ENCODE data around the gene TYW1B.
"Not testable (repeated sequence)": the region's sequence is repeated elsewhere in the genome, so short reads cannot be mapped to it uniquely, and the experiment has no call there.

TYW1B gene

DNA sequence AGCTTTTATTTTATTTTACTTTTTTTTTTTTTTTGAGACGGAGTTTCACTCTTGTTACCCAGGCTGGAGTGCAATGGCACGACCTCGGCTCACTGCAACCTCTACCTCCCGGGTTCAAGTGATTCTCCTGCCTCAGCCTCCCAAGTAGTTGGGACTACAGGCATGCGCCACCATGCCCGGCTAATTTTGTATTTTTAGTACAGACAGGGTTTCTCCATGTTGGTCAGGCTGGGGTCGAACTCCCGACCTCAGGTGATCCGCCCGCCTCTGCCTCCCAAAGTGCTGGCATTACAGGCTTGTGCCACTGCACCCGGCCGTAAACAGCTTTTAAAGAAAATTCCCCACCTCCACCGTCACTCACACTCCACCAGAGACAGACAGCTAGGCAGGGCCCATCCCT lies 19.5 kb downstream of the TYW1B start:
- not testable (repeated sequence) for DNase-seq

DNA sequence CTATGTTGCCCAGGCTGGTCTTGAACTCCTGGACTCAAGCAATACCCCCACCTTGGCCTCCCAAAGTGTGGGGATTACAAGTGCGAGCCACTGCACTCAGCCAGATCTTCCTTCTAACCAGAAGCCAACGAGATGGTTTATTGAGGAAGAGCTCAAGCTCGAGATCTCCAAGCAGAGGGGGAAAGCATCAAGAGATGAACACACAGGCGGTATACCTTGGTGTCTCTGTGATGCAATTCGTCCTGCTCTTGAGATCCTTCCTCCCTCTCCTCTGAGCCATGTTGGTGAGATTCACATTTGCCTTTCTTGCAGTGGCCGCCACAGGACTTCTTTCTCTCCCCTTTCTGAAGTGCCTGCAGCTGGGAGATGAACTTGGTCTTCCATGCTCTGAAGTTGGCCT lies 21.1 kb downstream of the TYW1B start:
- DNase-seq = not testable (repeated sequence)

DNA sequence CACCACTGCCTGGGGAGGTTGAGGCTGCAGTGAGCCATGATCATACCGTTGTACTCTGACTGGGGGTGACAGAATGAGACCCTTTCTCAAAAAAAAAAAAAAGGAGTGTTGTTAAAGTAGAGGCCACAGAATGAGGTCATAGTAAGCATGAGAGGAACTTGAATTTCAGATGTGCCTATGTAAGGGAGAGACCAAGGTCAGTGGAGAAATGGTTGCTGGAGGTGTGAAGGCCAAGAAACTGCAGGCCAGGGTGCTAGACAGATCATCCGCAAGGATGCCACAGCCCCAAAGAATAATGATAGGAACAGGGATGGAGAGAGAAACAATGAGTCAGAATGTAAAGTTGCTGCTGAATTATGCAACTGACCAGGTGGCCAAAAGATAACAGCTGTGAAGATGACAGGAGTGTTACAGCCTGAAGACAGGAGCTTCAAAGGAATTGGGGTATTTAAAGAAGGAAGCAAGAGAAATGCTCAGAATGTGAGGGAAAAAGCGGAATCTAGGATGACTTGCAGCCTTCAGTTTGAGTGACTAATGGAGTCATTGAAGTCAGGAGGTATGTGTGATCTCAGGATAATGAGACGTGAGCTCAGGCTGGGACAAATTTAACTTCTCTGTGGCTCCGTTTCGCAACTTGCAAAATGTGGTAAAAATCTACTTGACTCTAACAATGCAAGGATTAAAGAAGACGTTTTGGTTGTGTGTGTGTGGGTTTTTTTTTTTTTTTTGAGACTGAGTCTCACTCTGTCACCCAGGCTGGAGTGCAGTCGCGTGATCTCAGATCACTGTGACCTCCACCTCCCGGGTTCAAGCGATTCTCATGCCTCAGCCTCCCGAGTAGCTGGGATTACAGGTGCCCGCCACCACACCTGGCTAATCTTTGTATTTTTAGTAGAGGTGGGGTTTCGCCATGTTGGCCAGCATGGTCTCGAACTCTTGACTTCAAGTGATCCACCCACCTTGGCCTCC lies 22.2 kb downstream of the TYW1B start:
- DNase-seq = no peak

DNA sequence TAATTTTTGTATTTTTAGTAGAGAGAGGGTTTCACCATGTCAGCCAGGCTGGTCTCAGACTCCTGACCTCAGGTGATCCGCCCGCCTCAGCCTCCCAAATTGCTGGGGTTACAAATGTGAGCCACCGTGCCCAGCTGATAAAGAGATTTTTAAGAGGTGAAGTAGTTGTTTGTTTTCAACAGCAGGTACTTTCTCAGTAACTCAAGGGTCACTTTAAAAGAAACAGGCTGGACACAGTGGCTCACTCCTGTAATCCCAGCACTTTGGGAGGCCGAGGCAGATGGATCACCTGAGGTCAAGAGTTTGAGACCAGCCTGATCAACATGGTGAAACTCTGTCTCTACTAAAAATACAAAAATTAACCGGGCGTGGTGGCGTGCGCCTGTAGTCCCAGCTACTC lies 24.2 kb downstream of the TYW1B start:
- not testable (repeated sequence) for DNase-seq

DNA sequence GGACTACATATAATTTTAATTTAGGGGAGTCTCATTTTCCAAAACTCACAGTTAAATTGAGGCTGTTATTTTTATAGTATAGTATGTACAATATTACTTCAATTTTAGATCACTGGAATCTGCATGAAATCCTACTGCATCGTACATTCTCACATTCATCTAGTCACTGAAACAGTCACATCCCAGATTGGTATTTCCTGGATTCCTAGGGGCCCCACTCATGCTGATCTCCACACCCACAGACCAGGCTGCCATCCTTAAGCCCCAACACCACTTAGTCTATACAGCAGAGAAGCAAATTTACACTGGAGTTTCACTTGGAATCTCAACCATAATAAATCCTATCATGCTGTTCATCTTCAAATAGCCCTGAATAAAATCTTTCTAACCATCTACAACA lies 26.4 kb downstream of the TYW1B start:
- not testable (repeated sequence) for DNase-seq

DNA sequence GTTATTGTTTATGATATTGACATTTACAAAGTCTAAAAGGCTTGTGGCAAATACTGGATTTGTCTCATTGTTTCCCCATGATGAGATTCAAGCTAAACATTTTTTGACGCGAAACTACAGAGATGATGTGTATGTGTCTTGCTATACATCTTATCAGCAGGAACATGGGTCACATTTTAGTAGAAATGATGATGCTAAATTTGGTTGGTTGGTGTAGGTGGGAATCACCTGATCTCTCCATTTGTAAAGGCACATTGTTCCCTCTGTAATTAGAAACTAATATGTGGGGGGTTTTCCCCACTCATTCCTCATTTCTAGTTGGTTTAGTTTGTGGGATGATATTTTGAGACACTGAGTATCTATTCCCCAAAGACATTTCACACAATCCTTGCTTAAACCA lies 32.6 kb downstream of the TYW1B start:
- DNase-seq = not testable (repeated sequence)

DNA sequence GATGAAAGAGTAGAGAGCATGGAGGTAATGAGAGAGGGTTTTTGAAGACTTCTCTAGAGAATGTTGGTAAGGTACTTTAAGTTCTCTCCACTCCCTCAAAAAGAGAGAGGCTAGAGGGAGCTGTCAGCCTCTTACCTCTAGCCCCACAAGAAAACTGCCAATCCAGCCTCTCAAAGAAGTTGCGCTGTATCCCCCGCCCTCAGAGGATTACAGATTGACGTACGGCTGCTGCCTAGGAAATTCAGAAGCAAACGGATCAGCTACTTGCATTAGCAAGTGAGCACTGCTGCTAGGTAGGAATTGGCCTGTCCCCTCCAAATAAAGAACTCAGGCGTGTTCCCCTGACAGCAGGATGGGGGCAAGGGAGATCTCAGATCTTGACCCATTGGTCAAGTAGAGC lies 34.2 kb downstream of the TYW1B start:
- DNase-seq = no peak

DNA sequence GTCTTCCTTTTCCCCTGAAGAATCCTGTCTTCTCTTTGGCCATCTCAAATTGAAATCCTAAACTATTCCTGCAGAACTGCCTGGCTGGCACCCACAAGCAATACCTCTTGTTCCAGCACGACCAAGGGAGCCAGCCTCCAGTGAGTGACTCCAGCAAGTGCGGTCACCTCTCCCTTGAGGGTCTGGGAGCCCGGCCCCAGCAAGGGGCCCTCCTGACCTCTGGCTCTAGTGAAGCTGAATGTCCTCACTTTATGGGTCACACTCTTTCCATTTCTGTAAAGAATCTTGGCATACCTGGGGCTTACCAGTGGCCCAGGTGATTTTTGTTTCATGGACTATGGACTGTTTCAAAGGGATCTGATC lies 37.3 kb downstream of the TYW1B start:
- DNase-seq = not testable (repeated sequence)

DNA sequence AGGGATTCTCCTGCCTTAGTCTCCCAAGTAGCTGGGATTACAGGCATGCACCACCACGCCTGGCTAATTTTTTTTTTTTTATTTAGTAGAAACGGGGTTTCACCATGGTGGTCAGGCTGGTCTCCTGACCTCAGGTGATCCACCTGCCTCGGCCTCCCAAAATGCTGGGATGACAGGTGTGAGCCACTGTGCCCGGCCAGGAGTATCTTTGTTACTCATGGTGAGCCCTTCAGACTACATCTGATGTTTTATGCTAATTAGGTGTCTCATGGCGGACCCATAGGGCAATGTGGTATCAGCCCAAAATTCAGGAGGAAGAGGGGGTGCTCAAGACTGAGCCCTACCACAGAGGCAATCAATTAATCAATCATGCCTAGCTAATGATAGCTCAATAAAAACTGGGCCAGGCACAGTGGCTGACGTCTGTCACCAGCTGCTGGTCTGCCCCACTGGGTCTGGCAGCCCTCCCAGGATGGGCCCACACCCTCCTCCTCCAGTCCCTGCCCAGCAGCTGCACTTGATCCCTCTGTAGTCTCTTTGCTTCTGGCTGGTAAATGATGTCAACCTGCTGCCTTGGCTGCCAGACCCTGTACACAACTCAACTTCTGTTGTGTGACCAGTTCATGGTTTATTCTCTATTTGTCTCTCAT lies 37.8 kb downstream of the TYW1B start:
- not testable (repeated sequence) for DNase-seq

DNA sequence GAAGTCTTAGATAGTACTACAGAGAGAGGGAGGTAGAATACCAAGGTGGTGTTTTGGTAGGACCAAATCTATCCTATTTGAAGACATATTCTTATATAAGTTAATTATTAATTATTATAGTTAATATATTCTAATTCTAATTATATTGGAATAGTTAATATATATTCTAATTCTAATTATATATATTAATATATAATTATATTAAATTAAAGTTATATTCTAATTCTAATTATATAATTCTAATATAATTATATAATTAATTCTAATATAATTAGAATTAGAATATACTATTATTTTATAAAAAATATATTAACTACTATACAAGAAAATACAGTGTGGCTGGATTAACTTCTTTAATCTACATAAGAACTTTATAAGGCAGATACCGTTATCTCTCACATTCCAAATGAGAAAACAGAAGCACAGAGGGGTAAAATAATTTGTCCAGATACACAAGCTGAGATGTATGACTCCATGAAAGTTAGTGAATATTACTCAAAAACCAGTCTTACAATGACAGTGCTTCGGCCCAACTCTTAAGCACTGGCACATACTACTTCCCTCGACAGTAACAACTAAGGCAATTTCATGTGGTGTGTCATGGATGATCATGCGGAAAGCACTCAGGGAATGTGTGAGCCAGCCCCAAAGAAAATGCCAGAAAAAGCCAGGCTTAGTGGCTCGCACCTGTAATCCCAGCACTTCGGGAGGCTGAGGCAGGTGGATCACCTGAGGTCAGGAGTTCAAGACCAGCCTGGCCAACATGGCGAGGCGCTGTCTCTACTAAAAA lies 42.6 kb downstream of the TYW1B start:
- no peak for DNase-seq

DNA sequence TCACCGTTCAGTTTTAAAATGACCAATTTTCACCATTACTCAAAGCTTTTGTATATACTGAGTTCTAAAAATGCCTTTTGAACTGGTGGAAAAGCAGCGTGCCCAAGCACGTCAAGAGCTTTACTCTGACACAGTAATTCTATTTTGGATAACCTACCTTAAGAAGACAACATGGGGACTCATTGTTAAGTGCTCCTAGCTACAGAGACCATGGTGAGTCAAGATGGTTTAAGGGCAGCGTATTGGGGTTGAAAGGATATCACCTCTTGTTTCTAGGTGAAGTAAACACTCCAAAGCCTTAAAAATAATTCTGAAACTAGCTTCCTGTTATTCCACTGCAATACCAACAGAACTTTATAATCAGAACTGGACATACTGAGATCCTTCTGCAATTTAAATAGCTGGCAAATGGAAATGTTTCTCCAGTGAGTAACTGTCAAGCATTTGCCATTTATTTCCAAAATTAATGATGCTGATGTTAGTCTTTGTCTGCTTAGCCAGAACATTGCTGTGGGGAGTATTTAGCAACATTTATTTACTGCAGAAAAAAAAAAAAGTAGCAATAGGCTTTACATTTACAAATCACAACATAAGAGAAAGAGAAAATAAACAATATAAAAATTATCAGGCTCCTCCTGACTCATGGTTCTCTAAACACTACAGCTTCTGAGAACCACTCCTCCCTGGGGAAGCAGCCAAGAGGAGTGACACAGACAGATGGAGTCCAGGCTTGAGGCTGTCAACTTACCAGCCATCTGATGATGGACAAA lies 44.2 kb downstream of the TYW1B start:
- peak in 1 of 2 experiments; percentile 2 for DNase-seq

DNA sequence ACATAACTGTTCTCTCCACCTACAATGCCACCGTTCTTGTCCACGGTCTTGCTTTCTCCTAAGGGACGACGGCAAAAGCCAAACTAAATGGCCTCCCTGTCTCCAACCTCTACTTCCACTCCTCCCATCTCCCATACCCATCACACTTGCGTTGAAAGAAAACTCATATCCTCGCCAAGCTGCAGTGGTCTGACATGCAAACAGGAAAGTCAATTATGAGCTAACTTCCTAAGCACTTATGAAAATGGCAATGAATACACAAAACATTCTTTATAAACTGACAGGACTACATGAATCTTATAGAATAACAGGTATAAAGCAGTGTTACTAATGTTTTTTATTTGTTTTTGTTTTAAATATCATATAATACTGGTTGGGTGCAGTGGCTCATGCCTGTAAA lies 46.4 kb downstream of the TYW1B start:
- no peak for DNase-seq

DNA sequence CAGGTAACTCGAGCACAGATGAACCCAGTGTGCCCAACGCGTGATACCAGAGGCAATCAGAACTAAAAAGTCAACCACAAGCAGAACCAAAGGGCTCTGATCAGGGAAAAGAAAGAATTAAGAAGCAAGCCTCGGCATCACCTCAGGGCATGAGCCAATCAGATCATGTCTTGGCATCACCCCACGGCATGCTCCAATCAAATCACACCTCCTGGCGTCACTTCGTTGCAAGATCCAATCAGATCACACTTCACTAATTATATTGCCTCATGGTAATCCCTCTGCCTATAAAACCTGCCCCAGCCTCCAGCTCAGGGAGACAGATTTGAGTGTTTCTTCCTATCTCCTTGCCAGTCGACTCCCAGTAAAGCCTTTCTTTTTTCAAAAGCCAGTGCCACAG lies 46.8 kb downstream of the TYW1B start:
- no peak for DNase-seq

DNA sequence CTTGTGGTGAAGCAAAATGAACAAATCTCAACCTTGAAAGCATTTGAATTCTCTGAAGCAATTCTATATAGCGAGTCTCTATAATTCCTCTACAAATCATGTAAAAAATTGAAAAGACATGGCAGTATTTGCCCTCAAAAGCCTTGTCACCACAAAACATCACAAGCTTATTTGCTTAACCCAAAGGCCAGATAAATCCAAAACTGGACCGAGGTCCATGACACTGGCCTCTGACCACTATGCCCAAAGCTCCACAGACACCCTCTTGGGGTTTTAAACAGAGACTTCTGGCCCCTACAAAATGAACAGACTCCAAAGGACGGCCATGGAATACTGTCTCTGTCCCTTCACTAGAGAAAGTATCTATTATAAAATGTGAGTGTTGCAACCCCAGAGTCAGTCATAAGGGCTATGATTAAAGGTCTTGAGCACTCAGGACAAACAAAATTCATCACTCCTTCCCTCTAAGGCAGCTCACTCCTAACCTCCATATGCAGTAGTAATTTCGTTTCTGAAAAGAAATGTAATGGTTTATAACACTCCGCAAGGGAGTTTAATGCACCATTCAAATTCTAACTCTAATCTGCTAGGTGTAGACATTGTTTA lies 47.6 kb downstream of the TYW1B start:
- DNase-seq = not testable (repeated sequence)

DNA sequence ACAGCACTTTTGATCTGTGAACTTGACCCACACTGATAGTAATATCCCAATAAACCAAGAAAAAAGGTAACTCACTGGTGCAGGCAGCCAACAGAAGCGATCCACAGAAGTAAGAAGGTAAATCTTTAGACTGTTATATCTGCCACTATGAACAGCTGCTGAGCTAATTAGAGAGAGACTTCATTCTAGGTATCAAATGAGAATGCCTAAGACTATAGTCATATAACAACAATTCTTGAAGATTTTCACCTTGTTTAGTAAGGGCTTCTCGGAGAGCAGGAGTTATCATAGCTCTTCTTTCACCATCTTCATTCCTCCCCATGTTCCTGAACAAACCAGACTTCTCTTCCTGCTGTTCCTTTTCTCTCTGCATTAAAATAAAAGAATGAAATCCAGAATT lies 50.8 kb downstream of the TYW1B start:
- DNase-seq = not testable (repeated sequence)

DNA sequence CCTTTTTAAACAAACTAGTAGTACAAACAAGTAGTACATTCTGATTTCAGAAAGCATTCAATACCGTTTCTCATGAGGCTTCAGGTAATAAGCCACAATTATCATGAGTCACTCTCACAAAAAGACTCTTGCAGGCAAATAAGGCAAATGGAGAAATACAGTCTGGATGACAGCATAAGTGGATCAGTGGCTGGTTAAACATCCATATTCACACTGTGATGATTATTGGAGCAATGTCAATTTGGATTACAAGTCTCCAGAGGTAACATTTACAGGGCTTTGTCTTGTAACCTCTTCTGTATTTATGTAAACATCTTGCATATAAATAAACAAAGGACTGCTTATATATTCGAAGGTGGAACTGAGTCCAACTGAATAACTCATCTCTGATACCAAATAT lies 55.4 kb downstream of the TYW1B start:
- DNase-seq = not testable (repeated sequence)

DNA sequence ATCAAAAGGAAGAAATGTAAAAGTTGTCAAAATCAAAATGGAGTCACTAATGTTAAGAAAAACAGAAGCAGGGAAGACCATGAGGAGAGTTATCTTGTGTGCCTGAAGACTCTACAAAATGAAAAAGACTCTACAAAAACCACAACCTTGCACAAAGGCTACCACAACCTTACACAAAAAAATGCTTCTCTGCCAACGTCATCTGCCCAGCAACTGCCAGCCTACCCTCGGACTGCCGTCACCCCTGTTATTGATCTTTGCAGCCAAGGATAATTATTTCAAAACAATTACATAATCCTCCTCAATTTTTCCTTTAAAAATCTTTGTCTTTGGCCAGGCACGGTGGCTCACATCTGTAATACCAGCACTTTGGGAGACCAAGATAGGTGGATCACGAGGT lies 61.0 kb downstream of the TYW1B start:
- not testable (repeated sequence) for DNase-seq

DNA sequence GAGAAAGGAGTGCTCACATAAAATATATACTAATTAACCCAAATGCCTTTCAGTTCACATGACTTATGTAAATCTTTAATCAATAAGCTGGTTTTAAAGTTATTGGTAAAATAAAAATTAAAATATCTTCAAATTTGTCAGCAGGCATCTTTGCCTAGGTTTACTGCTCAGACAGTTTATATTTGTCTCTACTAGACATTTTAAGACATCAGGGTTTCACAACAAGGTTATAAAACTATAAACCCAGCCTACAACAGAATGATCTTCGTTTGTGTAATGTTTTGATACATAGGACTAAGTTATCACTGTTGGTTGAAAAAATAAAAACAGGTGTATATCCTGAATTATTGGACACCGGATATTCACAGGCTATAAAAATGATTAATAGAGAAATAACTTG lies 67.4 kb downstream of the TYW1B start:
- no peak for DNase-seq

DNA sequence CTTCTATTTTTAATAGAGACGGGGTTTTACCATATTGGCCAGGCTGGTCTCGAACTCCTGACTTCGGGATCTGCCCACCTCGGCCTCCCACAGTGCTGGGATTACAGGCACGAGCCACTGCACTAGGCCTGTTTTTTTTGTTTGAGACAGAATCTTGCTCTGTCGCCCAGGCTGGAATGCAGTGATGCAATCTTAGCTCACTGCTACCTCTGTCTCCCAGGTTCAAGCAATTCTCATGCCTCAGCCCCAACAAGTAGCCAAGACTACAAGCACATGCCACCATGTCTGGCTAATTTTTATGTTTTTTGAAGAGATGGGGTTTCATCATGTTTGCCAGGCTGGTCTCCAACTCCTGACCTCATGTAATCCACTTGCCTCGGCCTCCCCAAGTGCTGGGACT lies 73.7 kb downstream of the TYW1B start:
- no peak for DNase-seq

DNA sequence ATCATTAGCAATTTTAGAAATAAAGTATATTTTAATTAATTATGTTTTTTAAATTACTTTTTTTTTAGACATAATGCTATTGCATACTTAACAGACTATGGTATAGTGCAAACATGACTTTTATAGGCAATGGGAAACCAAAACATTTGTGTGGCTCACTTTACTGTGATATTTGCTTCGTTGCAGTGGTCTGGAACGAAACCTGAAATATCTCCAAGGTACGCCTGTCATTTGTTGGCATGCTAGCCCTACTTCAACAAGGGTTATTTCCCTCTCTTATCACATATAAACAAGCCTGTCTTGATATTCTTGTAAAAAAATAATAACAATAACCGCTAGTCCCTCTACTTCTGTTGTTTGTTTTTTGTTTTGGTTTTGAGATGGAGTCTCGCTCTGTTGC lies 74.2 kb downstream of the TYW1B start:
- no peak for DNase-seq

DNA sequence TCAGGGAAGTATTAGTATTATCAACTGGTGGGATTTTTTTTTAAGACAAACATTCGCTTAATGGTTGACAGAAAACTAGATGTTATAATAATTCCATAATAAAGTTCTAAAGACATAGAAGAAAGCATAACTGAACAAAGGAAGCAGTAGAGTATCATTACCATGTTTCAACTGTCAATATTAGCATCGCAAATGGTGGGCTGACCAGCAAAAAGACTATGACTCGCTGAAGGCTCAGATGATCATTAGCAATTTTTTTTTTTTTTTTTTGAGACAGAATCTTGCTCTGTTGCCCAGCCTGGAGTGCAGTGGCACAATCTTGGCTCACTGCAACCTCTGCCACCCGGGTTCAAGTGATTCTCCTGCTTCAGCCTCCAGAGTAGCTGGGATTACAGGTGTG lies 74.8 kb downstream of the TYW1B start:
- DNase-seq = not testable (repeated sequence)

DNA sequence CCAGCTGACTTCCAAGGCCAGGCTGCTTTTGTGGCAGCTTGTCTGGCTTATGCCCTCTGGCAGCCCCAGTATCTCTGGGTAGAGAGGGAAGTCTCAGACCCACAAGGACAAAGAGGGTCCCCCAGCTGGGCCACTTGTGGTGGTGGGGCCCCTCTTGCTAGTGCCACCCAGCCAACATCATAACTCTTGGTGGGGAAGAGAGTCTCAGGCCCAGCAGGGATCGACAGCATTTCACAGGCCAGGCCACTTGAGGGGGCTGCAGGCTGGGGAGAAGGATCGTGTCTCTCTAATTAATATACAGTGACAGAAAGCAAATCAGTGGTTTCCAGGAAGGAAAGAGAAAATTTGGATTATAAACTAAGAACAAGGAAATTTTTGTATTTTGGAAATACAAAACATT lies 76.0 kb downstream of the TYW1B start:
- no peak for DNase-seq

Data from cerebellar nuclear complex (tissue), 1 donor.